OCI-M1 (cell line): Measurements from ENCODE around the gene DNAJC13.

Experiments
- DNase-seq: peaks from one replicate; lab custom pipeline; 2025; lab: John Stamatoyannopoulos, UW

Gene DNAJC13

DNA sequence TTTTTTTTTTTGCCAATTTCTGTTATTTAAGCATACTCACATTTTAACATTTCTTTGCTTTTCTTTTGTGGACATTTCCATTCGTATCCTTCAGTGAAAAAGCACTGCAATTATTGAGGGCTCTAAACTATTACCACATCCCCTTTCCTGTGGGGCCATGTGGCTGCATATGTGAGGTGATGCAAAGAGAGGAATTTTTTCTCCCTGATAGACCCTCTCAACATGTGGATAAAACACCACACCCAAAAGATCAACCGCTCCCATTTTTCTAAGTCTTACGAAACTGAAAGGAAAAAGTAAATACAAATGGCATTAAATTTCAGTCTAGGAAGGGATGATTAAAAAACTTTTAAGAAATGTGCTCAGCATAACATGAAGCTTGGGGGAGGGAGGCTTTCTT is 68.8 kb downstream of the DNAJC13 start:
- DNase-seq = peak; percentile 79

DNA sequence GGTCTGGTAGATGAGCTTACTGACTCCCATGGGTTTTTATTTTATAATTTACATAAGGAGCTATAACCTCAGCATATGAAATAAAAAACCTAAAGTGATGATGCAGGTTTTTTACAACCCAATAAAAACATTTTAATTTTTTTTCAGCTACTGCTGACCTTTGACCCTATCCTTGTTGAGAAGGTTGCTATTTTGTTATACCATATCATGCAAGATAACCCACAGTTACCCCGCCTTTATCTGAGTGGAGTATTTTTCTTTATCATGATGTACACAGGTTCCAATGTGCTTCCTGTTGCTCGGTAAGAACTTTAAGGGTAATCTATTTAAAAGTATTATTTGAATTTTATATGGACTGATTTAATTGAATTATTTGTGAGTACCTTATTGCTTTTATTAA is 70.8 kb downstream of the DNAJC13 start:
- peak; percentile 46 for DNase-seq

DNA sequence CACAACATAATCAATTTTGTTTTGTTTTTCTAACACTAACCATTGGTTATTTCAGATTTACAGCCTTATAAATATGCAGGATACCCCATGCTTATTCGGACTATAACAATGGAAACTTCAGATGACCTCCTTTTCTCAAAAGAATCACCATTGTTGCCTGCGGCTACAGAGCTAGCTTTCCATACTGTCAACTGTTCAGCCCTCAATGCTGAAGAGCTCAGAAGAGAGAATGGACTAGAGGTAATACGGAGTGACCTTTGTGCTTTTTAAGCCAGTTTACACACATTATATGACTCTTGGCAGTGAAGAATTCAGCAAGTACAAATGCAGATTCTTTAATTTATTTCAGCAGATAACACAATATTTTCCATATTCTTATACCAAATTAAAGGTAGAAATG is 81.8 kb downstream of the DNAJC13 start:
- DNase-seq = no peak

DNA sequence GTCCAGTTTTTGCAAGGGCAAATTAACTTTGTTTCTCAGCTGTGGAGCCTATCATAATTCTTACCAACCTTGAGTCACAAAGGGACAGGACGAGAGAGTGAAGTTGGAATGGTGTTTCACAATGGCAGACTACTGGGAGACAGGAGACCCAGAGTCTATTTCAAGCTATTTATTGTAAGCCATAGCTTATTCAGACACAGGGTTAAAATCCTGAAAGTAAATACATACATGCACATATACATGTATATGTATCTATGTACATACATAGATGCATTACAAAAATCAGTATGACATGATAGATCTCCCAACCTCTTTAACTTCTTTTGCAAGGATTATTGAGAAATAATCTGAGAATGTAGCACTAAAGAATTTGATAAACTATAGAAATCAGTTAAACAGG is 86.3 kb downstream of the DNAJC13 start:
- no peak for DNase-seq

DNA sequence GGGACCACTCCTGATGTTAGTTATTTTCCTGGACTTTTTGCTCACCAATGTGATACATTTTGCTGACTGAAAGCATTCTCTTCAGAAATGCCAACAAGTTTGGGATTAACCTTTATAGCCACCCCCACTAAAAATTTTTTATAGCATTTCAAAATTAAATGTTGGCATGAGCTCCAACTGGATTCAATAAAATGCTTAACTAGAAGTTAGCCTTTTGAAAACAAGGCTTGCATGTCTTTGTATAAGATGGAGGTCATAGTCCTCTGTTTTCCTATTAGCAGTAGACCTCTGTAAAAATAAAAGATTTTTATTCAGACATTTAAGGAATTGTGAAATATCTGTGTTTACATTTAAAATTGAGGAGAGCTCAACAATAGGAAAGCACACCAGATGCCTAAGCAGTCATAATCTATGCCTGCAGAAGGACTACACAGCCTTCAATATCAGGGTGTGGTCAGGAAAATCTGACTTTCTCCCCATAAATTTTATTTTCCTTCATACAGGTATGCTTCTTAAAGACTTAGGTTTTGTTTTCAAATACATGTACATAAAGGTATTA is 87.2 kb downstream of the DNAJC13 start:
- no peak for DNase-seq

DNA sequence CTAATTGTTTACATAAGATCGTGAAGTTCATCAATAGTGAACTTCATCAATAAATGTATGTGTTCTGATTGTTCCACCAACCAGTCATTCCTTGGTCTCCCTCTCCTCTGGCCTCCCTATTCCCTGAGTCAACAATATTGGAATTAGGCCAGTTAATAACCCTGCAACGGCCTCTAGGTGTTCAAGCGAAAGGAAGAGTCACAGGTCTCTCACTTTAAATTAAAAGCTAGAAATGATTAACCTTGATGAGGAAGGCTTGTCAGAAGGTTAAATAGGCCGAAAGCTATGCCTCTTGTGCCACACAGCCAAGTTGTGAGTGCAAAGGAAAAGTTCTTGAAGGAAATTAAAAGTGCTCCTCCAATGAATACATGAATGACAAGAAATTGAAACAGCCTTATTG is 90.4 kb downstream of the DNAJC13 start:
- DNase-seq = no peak

DNA sequence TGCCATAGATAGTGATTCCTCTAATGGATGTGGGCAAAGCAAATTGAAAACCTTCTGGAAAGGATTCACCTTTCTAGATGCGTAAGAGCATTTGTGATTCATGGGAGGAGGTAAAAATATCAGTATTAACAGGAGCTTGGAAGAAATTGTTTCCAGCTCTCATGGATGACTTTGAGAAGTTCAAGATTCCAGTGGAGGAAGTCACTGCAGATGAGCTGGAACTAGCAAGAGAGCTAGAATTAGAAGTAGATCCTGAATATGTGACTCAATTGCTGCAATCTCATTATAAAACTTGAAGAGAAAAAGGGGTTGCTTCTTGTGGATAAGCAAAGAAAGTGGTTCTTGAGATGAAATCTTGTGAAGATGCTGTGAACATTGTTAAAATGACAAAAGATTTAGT is 91.8 kb downstream of the DNAJC13 start:
- no peak for DNase-seq

DNA sequence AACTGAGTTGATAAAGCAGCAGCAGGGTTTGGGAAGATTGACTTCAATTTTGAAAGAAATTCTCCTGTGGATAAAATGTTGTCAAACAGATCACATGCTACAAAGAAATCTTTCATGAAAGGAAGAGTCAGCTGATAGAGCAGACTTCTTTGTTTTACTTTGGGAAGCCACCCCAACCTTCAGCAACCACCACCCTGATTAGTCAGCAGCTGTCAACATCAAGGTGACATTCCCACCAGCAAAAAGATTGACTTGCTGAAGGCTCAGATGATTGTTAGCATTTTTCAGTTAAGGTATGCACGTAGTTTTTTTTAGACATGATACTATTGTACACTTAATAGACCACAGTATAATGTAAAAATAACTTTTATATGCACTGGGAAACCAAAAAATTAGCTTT is 92.2 kb downstream of the DNAJC13 start:
- no peak for DNase-seq

DNA sequence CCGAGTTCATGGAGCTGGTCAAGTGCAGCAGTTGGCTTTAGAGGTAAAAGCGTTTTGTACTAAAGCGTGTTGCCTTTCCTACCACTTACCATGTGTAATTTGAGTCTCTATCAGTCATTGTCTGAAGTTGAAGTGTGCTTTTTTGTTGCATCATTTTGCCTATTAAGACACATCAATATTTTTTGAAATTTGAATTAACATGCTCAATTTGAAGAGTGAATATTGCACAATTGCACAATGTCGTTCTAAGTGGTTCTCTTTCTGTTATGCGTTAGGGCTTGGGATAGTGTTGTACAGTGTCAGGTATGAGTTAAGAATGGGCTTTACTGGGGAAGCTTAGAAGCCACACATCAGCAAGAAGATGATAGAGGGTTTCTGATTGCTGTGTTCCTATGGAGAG is 95.8 kb downstream of the DNAJC13 start:
- DNase-seq = no peak

DNA sequence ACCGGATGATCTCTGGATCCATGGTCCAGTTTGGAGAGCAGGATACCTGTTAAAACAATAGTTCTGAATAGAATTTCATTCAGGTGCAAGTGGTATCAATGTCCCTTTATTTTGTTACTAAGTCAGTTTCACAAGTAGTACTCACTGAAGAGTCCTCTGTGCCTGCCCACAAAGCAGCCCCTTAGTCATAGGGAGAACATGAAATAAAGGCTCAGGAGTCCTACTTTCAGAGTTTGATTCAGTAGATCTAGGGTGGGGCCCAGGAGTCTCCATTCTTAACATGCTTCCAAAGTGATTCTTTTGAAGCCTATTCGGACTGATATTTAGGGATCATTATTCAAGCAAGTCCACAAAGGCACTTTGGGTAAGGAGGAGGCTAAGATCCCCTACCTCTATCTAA is 100.0 kb downstream of the DNAJC13 start:
- no peak for DNase-seq

DNA sequence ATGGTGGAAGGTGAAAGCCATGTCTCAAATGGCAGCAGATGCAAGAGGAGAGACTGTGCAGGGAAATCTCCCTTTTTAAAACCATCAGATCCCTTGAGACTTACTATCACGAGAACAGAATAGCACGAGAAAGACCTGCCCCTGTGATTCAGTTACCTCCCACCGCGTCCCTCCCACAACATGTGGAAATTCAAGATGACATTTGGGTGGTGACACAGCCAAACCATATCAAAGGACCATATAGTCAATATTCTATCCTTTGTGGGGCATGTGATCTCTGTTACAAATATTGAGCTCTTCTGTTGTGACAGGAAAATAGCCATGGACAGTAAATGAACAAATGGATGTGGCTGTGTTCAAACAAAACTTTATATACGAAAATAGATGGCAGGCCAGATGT is 102.6 kb downstream of the DNAJC13 start:
- DNase-seq = no peak

DNA sequence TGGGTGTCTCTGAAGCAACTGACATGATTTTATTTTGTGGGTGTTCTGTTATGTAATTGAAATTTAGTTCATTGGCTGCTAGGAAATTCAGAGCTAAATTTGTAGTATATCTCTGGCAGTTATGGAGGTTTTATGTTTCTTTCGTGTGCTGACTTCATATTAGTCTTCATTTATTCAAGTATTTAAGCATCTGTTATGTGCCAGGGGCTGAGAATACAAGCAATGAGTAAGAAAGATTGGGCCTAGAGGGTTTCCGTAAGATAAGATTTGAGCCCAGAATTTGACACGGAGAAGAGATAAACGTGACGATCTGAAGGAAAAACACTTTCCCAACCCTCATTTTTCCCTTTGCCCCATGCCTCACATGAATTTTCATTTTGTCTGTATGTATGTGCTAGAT is 104.6 kb downstream of the DNAJC13 start:
- no peak for DNase-seq

DNA sequence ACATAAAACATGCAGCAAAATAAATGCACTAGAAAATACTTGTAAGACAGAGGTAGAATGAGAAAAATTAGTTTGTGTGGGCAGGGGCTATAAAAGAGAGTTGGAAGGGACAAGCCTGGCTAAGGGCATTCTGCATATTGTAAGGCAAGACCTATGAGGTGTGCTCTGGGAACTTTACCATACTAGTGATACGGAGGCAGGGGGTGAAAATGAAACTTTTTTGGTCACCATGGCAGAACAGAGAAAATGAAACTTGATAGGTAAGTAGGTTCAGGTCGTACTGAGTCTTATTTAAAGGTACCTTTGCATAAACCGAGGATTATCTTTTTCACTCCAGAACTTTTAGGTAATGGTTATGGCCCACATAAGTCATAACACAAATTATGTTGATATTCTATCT is 105.1 kb downstream of the DNAJC13 start:
- DNase-seq = no peak

DNA sequence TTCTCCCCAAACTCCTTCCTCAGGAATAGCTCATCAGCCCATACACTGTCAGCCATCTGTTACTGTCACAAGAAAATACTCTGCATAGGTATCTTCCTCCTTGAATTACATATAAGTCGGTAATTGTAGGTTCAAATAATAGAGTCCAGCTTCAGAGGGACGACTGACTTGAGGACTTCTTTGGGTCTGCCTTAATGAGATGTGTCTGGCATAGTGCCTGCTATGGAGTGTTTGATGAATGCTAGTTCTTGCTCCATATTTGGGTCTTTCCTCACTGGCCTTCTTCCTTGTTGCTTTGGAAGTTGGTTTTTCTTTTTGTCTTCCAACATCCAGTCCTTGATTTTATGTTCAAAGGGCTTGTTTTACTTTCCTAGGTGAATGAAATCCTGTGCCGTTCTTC is 113.3 kb downstream of the DNAJC13 start:
- DNase-seq = no peak

DNA sequence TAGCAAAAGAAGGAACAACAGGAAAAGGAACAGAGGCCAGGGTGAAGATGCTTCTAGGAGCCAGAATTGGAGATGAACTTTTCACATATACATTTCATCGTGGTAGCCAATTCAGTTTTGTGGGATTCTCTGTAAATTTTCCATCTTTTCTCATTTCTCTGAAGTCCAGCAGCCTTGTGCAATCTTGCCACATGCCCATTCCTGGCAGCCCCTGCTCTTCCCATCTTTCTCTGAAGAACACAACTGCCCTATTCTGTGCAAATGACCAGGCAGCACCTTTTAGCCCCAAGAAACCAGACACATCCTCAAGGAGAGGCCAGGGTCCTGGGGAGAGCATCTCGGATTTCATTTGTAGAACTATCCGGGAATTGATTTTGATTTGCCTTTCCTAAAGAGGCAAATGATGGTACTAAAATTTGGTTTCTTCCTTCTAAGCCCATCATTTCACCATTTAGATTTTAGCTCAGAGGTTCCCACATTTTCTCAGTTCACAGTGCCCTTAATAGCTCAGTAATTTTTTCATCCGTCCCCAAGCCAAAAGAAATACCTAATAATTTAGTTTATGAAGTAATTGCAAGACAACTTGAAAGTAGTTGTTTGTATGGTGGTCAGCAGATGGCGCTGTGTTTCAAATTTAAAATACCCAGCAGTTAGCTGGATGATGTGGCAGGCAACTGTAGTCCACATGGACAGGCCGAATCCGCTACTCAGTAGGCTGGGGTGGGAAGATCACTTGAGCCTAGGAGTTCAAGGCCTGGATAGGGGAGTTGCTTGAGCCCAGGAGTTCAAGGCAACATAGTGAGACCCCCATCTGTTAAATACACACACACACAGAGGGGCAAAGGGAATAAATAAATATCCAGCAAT is 118.5 kb downstream of the DNAJC13 start:
- DNase-seq = peak; percentile 85

DNA sequence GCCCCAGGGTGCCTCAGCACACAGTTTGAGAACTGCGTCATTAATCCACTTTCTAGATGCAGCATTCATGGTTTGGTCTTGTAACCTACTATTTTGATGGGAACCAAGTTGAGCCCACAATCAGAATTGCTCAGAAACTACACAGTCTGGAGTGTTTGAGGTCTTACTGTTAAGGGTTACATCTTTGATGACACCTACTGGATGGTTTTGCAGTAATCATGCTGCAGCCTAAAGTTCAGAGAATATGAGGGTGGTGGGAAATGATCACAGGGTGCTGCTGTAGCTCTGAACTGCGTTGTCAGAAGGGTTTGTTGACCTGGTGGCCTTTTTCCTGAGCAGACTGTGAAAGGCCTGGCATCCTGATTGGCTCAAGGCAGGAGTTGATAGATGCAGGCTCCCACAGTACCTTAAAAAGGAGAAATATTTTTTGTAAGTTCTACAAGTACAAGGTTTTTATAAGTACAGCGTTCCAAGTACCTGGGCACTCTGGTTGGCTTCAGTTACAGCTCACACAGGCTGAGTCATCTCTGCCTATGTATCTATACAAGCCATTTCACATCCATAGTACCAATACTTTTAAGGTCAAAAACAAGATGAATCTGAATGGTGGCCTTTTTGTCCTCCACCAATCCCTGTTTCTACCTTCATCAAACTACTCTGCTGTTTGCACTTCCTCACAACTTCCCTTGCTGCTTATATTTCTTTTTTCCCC is 119.3 kb downstream of the DNAJC13 start:
- DNase-seq = peak; percentile 51

DNA sequence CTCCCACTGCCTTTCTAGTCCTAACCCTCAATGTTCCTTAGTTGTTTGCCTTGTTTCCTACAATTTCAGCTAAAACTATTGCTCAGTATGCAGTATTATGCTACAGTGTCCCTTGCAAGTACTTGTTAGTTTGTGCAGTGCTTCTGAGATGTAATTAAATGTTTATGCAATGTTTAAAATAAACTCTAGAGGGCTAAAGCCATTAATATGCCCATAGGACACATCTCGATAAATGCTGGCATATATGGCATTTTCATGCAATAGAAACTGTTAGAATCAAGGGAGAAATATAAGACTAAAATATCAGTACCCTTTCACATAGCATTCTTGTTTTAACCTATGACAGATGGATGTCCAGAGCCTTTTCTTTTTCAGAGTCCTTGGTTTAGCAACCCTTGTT is 120.0 kb downstream of the DNAJC13 start:
- DNase-seq = no peak

DNA sequence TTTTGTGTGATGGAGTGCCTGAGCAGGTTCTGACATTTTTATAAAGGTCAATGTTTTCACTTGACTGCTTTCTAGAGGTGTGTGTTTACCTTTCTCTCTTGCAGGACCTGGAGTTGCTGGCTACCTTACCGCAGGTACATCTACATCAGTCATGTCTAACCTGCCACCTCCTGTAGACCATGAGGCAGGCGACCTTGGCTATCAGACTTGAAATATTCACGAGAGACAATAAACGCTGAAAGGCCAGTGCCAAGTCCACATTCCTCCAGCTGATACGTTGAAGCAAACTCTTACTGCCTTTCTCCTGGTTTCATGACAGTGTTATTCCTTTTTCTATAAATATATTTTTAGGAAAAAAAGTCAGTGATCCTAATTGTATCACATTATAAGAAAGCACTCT is 120.8 kb downstream of the DNAJC13 start:
- DNase-seq = no peak

DNA sequence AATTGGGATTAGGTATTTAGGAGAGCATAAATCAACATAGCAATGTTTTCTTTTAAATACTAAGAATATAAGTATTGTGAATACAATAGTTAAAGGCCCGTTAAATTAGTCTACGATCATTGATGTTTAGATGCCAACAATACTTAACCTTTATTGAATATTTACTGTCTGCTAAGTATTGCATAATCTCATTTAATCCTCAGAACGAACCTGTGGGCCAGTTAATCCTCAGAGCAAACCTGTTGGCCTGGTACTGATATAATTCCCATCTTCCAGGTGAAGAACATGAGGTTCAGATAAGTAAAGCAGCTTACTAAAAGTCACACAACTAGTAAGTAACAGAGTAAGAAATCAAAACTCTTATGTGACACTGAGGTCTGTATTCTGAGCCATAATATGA is 122.4 kb downstream of the DNAJC13 start:
- DNase-seq = no peak

DNA sequence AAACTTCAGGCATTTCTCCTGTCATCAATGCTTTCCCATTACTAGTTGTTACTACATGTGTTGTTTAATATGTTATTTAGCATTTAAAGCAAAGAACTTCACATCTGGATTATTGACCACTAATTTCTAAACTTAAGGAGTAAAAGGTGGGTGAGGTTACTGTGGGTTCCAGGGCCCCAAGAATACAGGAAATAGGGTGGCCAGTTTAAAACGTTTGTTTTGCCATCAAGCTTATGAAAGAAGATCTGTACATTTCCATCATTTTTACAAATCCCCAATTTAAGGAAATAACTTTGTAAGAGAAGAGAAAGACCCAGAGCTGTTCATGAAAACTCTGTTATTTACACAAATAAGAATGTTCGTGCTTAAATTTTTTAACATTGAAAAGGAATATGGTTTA is 125.3 kb downstream of the DNAJC13 start:
- DNase-seq = no peak

DNA sequence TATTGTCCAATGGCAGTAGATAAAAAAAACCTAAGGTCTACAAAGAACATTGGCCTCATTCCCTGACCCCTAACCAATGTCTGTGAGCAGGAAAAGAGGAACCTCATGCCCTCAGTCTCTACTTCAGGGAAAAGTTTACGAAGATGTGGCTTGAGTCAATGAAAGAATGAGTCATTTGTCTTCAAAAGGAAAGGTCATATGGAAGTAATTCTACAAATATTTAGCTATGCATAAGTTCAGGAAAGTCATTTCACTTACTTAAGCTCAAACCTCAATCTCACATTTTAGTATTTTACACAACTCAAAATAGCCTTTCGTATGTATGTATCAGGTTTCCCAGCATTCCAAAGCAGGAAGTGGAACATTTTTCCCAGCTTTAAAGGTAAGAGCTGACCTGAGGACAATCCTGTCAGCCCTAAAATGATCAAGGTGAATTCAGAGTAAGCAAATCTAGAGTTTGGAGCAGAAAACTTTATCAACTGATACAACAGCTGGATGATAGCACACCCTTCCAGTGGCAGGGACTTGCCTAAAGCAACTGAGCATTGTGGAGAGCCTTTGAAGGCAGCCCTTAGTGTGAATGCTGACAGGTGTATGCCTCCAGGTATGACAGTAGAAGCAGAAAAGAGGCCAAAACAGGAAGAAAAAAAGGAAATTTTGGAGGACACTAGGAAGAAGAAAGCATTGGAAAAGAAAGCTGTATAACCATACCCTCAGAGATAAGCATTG is 125.9 kb downstream of the DNAJC13 start:
- peak; percentile 86 for DNase-seq

DNA sequence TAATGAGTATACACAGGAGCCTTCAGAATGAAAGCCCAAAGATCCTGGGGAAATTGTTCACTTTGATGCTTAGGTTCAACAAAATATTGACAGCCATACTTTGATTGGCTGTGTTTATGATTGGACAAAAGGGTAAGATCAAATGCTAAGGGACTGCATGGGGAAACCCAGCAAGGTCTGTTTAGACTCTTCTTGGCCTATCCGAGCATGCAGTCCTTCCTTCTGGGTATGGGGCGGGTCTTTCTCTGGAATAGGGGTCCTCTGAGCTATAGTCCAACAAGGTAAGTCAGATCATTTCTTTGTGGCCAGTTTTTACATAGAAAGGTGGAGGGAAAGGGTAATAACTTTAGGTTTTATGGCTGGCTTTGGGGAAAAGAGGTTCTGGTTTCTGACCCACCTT is 126.8 kb downstream of the DNAJC13 start:
- DNase-seq = no peak

DNA sequence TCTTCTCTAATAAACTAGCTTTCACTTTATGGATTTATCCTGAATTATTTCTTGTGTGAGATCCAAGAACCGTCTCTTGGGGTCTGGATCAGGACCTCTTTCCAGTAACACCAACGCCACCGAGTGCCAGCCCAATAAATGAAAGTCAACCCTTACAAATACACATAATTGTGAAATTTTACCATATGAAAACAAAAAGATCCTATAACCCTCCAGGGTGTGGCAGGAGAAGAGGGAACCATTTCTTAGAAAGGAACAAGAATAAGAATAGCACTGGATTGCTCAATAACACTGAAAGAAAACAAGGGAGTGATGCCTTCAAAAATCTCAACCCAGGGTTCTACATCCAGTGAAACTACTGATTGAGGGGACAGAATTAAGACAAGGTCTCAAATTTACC is 128.2 kb downstream of the DNAJC13 start:
- peak; percentile 36 for DNase-seq
